ENCODE measurements around the gene SEC31B.

GRCh38 chr10:100516847-100517246 lies 2.8 kb downstream of the SEC31B start:
- TF ChIP-seq ZBTB17 (tag by site-specific recombination; IDR thresholded peaks at IDR 0.05) (no peak), ZNF747 (tag by site-specific recombination; IDR thresholded peaks at IDR 0.05) (no peak), CTCF (tag by site-specific recombination; IDR thresholded peaks at IDR 0.05) (no peak), REST (tag by site-specific recombination; IDR thresholded peaks at IDR 0.05) (no peak), ZNF19 (tag by site-specific recombination; IDR thresholded peaks at IDR 0.05; ENCODE audit: low read depth) (no peak), ZNF324 (tag by site-specific recombination; IDR thresholded peaks at IDR 0.05) (no peak), SCRT1 (tag by site-specific recombination; IDR thresholded peaks at IDR 0.05; ENCODE audit: borderline replicate concordance) (no peak), ZNF580 (tag by site-specific recombination; IDR thresholded peaks at IDR 0.05) (no peak)

All from HEK293 (cell line).